ENCODE measurements around the gene FOXD2.

Gene FOXD2

DNA sequence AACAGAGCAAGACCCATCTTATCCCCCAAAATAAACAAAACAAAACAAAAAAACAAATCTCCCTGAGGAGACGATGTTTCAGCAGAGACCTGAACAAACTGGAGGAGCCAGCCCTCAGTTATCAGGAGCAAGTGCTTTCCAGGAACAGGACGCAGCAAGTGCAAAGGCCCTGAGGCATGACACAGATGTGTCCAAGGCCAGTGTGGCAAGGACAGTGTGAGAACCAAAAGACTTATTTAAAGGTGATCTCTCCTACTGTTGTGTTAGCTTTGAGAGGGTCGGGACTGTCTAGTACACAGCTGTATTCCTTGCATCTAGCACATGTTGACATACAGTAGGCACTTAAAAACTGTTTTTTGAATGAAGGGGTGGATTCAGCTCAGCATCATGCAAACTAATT, 48.0 kb downstream of the FOXD2 start:
- in situ Hi-C loops (cut with MboI; ENCODE audit: low pct_unique_long_range_greater_than_20kb, low sequenced_read_pairs): no loop called here
- DNase-seq: no peak

DNA sequence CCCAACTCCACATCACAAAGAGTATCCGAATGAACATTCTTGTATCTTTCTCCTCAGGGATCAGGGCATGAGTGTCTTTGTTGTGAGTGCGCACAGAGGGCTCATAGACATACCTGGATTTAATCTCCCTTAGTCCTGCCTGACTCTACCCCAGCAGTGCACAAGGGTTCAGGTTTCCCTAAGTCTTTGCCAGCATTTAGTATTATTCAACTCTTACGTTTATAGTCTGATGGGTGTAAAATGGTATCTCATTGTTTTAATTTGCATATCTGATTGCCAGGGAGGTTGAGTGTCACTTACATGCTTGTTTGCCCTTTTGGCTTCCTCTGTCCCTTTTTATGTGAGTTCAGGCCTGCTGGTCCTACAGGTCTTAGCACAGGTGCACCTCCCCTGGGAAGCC, 49.5 kb downstream of the FOXD2 start:
- DNase-seq: no peak
- in situ Hi-C loops (cut with MboI; ENCODE audit: low pct_unique_long_range_greater_than_20kb, low sequenced_read_pairs): no loop called here

DNA sequence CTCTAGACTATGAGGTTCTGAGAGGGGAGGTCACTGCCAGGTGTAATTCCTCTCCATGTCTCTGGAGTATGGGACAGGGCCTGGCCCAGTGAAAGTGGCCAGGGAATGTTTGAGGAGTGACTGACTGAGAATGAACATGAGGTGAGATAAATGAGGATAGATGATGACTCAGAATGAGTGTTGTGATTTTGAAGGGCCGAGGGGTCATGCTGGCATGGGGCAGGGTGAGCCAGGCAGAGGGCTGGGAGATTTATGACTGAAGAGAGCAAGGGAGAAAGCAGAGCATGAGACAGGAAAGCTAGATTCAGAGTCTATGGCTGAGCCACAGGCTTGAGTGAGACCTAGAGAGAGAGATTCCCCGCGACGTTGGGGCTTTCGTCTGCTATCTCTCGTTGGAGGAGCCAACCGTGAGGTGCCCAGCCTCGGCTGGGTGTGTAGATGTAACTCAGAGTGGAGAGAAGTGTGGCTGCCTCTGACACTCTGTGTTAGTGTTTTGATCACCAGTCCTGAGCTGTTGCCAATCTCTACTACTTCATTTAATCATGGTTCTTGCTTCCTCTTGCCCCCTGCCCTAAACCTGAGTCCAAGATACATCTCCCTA, 50.1 kb downstream of the FOXD2 start:
- in situ Hi-C loops (cut with MboI; ENCODE audit: low pct_unique_long_range_greater_than_20kb, low sequenced_read_pairs): no loop called here

More for the DNA sequence above, 50.1 kb downstream of the FOXD2 start:
- DNase-seq: no peak
